WTC11 (cell line): ENCODE measurements around the gene ATM. TPM values are rescaled to one million over a fixed set of nuclear protein-coding genes. Genes with fewer than 3 reads are reported as not detected.

Experiments used
- ATAC-seq: fragments of 200-7000 bp; cut with Tn5 transposase; 2 replicates; pipeline ENCODE4 v1.10.0; 2021; ENCODE audit warnings: mild to moderate bottlenecking, moderate library complexity
- CTCF ChIA-PET: fragments of 300-600 bp; sonication (Branson Sonifier 250); formaldehyde crosslinking; loops from one replicate; lab custom pipeline; 2021; ENCODE audit warnings: antibody characterized with exemption; lab: Charles Lee
- POLR2A ChIA-PET: fragments of 350-600 bp; sonication (Branson Sonifier 250); formaldehyde crosslinking; loops from one replicate; lab custom pipeline; 2021; ENCODE audit warnings: antibody characterized with exemption; lab: Charles Lee
- DNase-seq: peaks from one replicate; pipeline ENCODE4 v3.0.0; 2021; ENCODE audit warnings: low spot score
- H3K27ac Mint-ChIP-seq: 2 replicates; pipeline ENCODE4 v1.8.0; 2021; ENCODE audit warnings: mixed read lengths
- H3K27me3 Mint-ChIP-seq: 2 replicates; pipeline ENCODE4 v1.8.0; 2021; ENCODE audit warnings: low read depth, mild to moderate bottlenecking, moderate library complexity, mixed read lengths
- H3K36me3 Mint-ChIP-seq: 2 replicates; pipeline ENCODE4 v1.8.0; 2021; ENCODE audit warnings: mixed read lengths
- H3K4me1 Mint-ChIP-seq: 2 replicates; pipeline ENCODE4 v1.8.0; 2022; ENCODE audit warnings: mixed read lengths
- H3K4me3 Mint-ChIP-seq: 2 replicates; pipeline ENCODE4 v1.8.0; 2021; ENCODE audit warnings: mild to moderate bottlenecking, moderate library complexity, mixed read lengths
- H3K9me3 Mint-ChIP-seq: 2 replicates; pipeline ENCODE4 v1.8.0; 2021; ENCODE audit warnings: mixed read lengths
- AR ChIP-seq: fragments of 250-450 bp; sonication (Bioruptor Pico); IDR thresholded peaks from 2 replicates; pipeline ENCODE4 v1.9.0; 2021; ENCODE audit warnings: mild to moderate bottlenecking
- CBFB ChIP-seq: sonication (generic); formaldehyde crosslinking; IDR thresholded peaks from 2 replicates; pipeline ENCODE4 v1.8.1; 2022; ENCODE audit warnings: mild to moderate bottlenecking, low read depth, missing genetic modification reagents
- CTCF ChIP-seq: fragments of 200-600 bp; IDR thresholded peaks from 2 replicates; pipeline ENCODE4 v1.8.0; 2022; ENCODE audit warnings: antibody characterized with exemption
- GABPB1 ChIP-seq: sonication (generic); formaldehyde crosslinking; IDR thresholded peaks from 2 replicates; pipeline ENCODE4 v1.8.1; 2023; ENCODE audit warnings: mild to moderate bottlenecking, missing genetic modification reagents
- JUN ChIP-seq: sonication (generic); formaldehyde crosslinking; IDR thresholded peaks from 2 replicates; pipeline ENCODE4 v1.8.0; 2023; ENCODE audit warnings: mild to moderate bottlenecking, missing genetic modification reagents
- NR1H2 ChIP-seq: sonication (generic); formaldehyde crosslinking; IDR thresholded peaks from 2 replicates; pipeline ENCODE4 v1.9.0; 2021; ENCODE audit warnings: mild to moderate bottlenecking, moderate library complexity, missing genetic modification reagents
- PRRX2 ChIP-seq: fragments of 250-450 bp; sonication (Bioruptor Pico); IDR thresholded peaks from 2 replicates; pipeline ENCODE4 v1.8.0; 2021; ENCODE audit warnings: mild to moderate bottlenecking
- RELA ChIP-seq: sonication (generic); formaldehyde crosslinking; IDR thresholded peaks from 2 replicates; pipeline ENCODE4 v1.8.1; 2022; ENCODE audit warnings: missing genetic modification reagents, mild to moderate bottlenecking, borderline replicate concordance
- RORB ChIP-seq: fragments of 250-450 bp; sonication (Bioruptor Pico); IDR thresholded peaks from 2 replicates; pipeline ENCODE4 v1.9.0; 2021; ENCODE audit warnings: mild to moderate bottlenecking
- SMAD3 ChIP-seq: sonication (generic); formaldehyde crosslinking; IDR thresholded peaks from 2 replicates; pipeline ENCODE4 v1.8.0; 2022; ENCODE audit warnings: missing genetic modification reagents, mild to moderate bottlenecking, borderline replicate concordance
- USF2 ChIP-seq: sonication (generic); formaldehyde crosslinking; IDR thresholded peaks from 2 replicates; pipeline ENCODE4 v1.8.1; 2023; ENCODE audit warnings: mild to moderate bottlenecking, missing genetic modification reagents, moderate library complexity
- ZNF219 ChIP-seq: sonication (generic); formaldehyde crosslinking; IDR thresholded peaks from 2 replicates; pipeline ENCODE4 v1.8.0; 2023; ENCODE audit warnings: missing genetic modification reagents, mild to moderate bottlenecking, borderline replicate concordance
- ZNF671 ChIP-seq: fragments of 250-450 bp; sonication (Bioruptor Pico); IDR thresholded peaks from 2 replicates; pipeline ENCODE4 v1.8.0; 2021; ENCODE audit warnings: mild to moderate bottlenecking
- total RNA-seq: library from RNA; stranded (reverse); gene quantifications from 3 replicates; pipeline ENCODE4 v1.2.3, GENCODE V29; 2021
- TF ChIP-seq, protein P1 (sequence below): fragments of 250-450 bp; sonication (Bioruptor Pico); IDR thresholded peaks from 2 replicates; pipeline ENCODE4 v1.9.0; 2021; ENCODE audit warnings: moderate library complexity, mild to moderate bottlenecking, inconsistent platforms, borderline replicate concordance
- TF ChIP-seq, protein P2 (sequence below): fragments of 250-450 bp; sonication (Bioruptor Pico); IDR thresholded peaks from 2 replicates; pipeline ENCODE4 v1.9.0; 2021; ENCODE audit warnings: mild to moderate bottlenecking, borderline replicate concordance
- TF ChIP-seq, protein P3 (sequence below): sonication (generic); formaldehyde crosslinking; IDR thresholded peaks from 2 replicates; pipeline ENCODE4 v1.8.1; 2022; ENCODE audit warnings: low read depth, mild to moderate bottlenecking, moderate library complexity, missing genetic modification reagents, borderline replicate concordance
- TF ChIP-seq, protein P4 (sequence below): sonication (generic); formaldehyde crosslinking; IDR thresholded peaks from 2 replicates; pipeline ENCODE4 v1.8.1; 2022; ENCODE audit warnings: mild to moderate bottlenecking, moderate library complexity, missing genetic modification reagents
- TF ChIP-seq, protein P5 (sequence below): sonication (generic); formaldehyde crosslinking; IDR thresholded peaks from 2 replicates; pipeline ENCODE4 v1.8.1; 2022; ENCODE audit warnings: mild to moderate bottlenecking, missing genetic modification reagents, moderate library complexity, borderline replicate concordance
- TF ChIP-seq, protein P6 (sequence below): sonication (generic); formaldehyde crosslinking; IDR thresholded peaks from 2 replicates; pipeline ENCODE4 v1.8.0; 2022; ENCODE audit warnings: mild to moderate bottlenecking, missing genetic modification reagents
- TF ChIP-seq, protein P7 (sequence below): sonication (generic); formaldehyde crosslinking; conservative IDR thresholded peaks from 2 replicates; pipeline ENCODE4 v1.8.1; 2023; ENCODE audit warnings: mild to moderate bottlenecking, low read depth, missing genetic modification reagents, moderate library complexity

ATM gene
- total RNA-seq, 1 experiment from 2014 or later: 49.5 TPM

GRCh38 chr11:108204376-108204775 lies 18.5 kb upstream of the ATM start:
- POLR2A ChIA-PET: no interaction called here
- no peak for TF ChIP-seq ZNF219 (CRISPR knock-in tag)
- TF ChIP-seq, protein P1, sequence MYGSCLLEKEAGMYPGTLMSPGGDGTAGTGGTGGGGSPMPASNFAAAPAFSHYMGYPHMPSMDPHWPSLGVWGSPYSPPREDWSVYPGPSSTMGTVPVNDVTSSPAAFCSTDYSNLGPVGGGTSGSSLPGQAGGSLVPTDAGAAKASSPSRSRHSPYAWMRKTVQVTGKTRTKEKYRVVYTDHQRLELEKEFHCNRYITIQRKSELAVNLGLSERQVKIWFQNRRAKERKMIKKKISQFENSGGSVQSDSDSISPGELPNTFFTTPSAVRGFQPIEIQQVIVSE: no peak
- TF ChIP-seq, protein P2, sequence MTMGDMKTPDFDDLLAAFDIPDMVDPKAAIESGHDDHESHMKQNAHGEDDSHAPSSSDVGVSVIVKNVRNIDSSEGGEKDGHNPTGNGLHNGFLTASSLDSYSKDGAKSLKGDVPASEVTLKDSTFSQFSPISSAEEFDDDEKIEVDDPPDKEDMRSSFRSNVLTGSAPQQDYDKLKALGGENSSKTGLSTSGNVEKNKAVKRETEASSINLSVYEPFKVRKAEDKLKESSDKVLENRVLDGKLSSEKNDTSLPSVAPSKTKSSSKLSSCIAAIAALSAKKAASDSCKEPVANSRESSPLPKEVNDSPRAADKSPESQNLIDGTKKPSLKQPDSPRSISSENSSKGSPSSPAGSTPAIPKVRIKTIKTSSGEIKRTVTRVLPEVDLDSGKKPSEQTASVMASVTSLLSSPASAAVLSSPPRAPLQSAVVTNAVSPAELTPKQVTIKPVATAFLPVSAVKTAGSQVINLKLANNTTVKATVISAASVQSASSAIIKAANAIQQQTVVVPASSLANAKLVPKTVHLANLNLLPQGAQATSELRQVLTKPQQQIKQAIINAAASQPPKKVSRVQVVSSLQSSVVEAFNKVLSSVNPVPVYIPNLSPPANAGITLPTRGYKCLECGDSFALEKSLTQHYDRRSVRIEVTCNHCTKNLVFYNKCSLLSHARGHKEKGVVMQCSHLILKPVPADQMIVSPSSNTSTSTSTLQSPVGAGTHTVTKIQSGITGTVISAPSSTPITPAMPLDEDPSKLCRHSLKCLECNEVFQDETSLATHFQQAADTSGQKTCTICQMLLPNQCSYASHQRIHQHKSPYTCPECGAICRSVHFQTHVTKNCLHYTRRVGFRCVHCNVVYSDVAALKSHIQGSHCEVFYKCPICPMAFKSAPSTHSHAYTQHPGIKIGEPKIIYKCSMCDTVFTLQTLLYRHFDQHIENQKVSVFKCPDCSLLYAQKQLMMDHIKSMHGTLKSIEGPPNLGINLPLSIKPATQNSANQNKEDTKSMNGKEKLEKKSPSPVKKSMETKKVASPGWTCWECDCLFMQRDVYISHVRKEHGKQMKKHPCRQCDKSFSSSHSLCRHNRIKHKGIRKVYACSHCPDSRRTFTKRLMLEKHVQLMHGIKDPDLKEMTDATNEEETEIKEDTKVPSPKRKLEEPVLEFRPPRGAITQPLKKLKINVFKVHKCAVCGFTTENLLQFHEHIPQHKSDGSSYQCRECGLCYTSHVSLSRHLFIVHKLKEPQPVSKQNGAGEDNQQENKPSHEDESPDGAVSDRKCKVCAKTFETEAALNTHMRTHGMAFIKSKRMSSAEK (CRISPR knock-in tag): no peak
- TF ChIP-seq PRRX2 (CRISPR knock-in tag): no peak
- no peak for TF ChIP-seq RELA
- TF ChIP-seq NR1H2: no peak
- TF ChIP-seq, protein P3, sequence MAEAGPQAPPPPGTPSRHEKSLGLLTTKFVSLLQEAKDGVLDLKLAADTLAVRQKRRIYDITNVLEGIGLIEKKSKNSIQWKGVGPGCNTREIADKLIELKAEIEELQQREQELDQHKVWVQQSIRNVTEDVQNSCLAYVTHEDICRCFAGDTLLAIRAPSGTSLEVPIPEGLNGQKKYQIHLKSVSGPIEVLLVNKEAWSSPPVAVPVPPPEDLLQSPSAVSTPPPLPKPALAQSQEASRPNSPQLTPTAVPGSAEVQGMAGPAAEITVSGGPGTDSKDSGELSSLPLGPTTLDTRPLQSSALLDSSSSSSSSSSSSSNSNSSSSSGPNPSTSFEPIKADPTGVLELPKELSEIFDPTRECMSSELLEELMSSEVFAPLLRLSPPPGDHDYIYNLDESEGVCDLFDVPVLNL: no peak
- TF ChIP-seq, protein P4, sequence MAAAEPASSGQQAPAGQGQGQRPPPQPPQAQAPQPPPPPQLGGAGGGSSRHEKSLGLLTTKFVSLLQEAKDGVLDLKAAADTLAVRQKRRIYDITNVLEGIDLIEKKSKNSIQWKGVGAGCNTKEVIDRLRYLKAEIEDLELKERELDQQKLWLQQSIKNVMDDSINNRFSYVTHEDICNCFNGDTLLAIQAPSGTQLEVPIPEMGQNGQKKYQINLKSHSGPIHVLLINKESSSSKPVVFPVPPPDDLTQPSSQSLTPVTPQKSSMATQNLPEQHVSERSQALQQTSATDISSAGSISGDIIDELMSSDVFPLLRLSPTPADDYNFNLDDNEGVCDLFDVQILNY (CRISPR knock-in tag): no peak
- TF ChIP-seq, protein P5, sequence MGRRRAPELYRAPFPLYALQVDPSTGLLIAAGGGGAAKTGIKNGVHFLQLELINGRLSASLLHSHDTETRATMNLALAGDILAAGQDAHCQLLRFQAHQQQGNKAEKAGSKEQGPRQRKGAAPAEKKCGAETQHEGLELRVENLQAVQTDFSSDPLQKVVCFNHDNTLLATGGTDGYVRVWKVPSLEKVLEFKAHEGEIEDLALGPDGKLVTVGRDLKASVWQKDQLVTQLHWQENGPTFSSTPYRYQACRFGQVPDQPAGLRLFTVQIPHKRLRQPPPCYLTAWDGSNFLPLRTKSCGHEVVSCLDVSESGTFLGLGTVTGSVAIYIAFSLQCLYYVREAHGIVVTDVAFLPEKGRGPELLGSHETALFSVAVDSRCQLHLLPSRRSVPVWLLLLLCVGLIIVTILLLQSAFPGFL (CRISPR knock-in tag): no peak
- TF ChIP-seq CBFB (CRISPR knock-in tag): no peak
- no peak for TF ChIP-seq AR (CRISPR knock-in tag)
- no peak for TF ChIP-seq USF2 (CRISPR knock-in tag)
- TF ChIP-seq, protein P6, sequence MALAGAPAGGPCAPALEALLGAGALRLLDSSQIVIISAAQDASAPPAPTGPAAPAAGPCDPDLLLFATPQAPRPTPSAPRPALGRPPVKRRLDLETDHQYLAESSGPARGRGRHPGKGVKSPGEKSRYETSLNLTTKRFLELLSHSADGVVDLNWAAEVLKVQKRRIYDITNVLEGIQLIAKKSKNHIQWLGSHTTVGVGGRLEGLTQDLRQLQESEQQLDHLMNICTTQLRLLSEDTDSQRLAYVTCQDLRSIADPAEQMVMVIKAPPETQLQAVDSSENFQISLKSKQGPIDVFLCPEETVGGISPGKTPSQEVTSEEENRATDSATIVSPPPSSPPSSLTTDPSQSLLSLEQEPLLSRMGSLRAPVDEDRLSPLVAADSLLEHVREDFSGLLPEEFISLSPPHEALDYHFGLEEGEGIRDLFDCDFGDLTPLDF (CRISPR knock-in tag): no peak
- TF ChIP-seq CTCF: no peak
- TF ChIP-seq, protein P7, sequence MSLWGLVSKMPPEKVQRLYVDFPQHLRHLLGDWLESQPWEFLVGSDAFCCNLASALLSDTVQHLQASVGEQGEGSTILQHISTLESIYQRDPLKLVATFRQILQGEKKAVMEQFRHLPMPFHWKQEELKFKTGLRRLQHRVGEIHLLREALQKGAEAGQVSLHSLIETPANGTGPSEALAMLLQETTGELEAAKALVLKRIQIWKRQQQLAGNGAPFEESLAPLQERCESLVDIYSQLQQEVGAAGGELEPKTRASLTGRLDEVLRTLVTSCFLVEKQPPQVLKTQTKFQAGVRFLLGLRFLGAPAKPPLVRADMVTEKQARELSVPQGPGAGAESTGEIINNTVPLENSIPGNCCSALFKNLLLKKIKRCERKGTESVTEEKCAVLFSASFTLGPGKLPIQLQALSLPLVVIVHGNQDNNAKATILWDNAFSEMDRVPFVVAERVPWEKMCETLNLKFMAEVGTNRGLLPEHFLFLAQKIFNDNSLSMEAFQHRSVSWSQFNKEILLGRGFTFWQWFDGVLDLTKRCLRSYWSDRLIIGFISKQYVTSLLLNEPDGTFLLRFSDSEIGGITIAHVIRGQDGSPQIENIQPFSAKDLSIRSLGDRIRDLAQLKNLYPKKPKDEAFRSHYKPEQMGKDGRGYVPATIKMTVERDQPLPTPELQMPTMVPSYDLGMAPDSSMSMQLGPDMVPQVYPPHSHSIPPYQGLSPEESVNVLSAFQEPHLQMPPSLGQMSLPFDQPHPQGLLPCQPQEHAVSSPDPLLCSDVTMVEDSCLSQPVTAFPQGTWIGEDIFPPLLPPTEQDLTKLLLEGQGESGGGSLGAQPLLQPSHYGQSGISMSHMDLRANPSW (CRISPR knock-in tag): no peak
- TF ChIP-seq JUN: no peak
- no peak for TF ChIP-seq ZNF671 (CRISPR knock-in tag)
- TF ChIP-seq RORB (CRISPR knock-in tag): no peak
- TF ChIP-seq GABPB1 (CRISPR knock-in tag): no peak
- no peak for TF ChIP-seq SMAD3 (CRISPR knock-in tag)
- no peak overlapping the region for H3K4me3 Mint-ChIP-seq
- ATAC-seq (no peak), DNase-seq (no peak)
- no peaks in the 10 kb centered on the region for H3K27me3 Mint-ChIP-seq
- H3K4me1 Mint-ChIP-seq: peaks cover 29% of the 10 kb centered on the region
- peaks cover 15% of the 10 kb centered on the region for H3K9me3 Mint-ChIP-seq
- H3K36me3 Mint-ChIP-seq: peaks cover 49% of the 10 kb centered on the region
- no peak overlapping the region for H3K27ac Mint-ChIP-seq
- CTCF ChIA-PET: no interaction called here
